ENCODE results near the gene TTC3.

GRCh38 chr21:37186983-37187382 is 113.9 kb downstream of the TTC3 start:
- TF ChIP-seq, protein P1, sequence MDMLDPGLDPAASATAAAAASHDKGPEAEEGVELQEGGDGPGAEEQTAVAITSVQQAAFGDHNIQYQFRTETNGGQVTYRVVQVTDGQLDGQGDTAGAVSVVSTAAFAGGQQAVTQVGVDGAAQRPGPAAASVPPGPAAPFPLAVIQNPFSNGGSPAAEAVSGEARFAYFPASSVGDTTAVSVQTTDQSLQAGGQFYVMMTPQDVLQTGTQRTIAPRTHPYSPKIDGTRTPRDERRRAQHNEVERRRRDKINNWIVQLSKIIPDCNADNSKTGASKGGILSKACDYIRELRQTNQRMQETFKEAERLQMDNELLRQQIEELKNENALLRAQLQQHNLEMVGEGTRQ (CRISPR knock-in tag; IDR thresholded peaks at IDR 0.05), result no peak
- TF ChIP-seq MXD4 (CRISPR knock-in tag; IDR thresholded peaks at IDR 0.05; ENCODE audit: borderline replicate concordance) (no peak), CTCF (IDR thresholded peaks at IDR 0.05) (no peak), ATF3 (CRISPR knock-in tag; conservative IDR thresholded peaks at IDR 0.05) (no peak), ZNF232 (CRISPR knock-in tag; IDR thresholded peaks at IDR 0.05) (no peak), RELA (CRISPR knock-in tag; IDR thresholded peaks at IDR 0.05; ENCODE audit: borderline replicate concordance) (no peak), MYBL2 (CRISPR knock-in tag; IDR thresholded peaks at IDR 0.05) (no peak), FOXP1 (CRISPR knock-in tag; IDR thresholded peaks at IDR 0.05; ENCODE audit: borderline replicate concordance) (no peak)

Data from WTC11 (cell line).